NCI-H446 (cell line): Measurements from ENCODE around the gene WASHC3.

Experiments used
- DNase-seq, 2 experiments: peaks; one replicate each; lab custom pipeline; 2025; lab: John Stamatoyannopoulos, UW

The WASHC3 gene

GRCh38 chr12:101967506-101967905 lies 94.3 kb downstream of the WASHC3 start:
- DNase-seq = no peak

- no peak for DNase-seq
Measured at GRCh38 chr12:101966496-101966895, 95.3 kb downstream of the WASHC3 start.

- no peak for DNase-seq
Measured at GRCh38 chr12:101963697-101964096, 98.1 kb downstream of the WASHC3 start.
